Fibroblast of lung (primary cell): ENCODE measurements around the gene EPS15.

Source experiments
- CTCF ChIP-seq, 2 donors: IDR thresholded peaks in 1 of 2; conservative IDR thresholded peaks in 1 of 2; 1 replicate in 1 of 2; 2 replicates in 1 of 2; pipeline ENCODE4 v1.5.1; 2011 to 2012; ENCODE audit warnings: low read length in 2 of 2, control low read depth in 1 of 2, inconsistent platforms in 1 of 2, low read depth in 1 of 2, mild to moderate bottlenecking in 1 of 2
- EZH2 ChIP-seq: IDR thresholded peaks from 2 replicates; pipeline ENCODE4 v1.5.1; 2012; ENCODE audit warnings: low read length, control low read depth, mild to moderate bottlenecking; ENCODE audit errors: missing control alignments

- TF ChIP-seq CTCF (conservative IDR thresholded peaks at IDR 0.05 in 1 of 2, IDR thresholded peaks at IDR 0.05 in 1 of 2; ENCODE audit: low read depth in 1 of 2, low read length in 2 of 2) (no peak), EZH2 (no peak)
Observed at GRCh38 chr1:51385776-51386175, 133.3 kb downstream of the EPS15 start.
